Measurements from ENCODE around the gene NKG7. TPM values are rescaled to one million over a fixed set of nuclear protein-coding genes. Genes with fewer than 3 reads are reported as not detected.
A peak's percentile ranks its signal among the peaks of the same experiment; 100 is the strongest.

The NKG7 gene
- total and polyA plus RNA-seq, 2 of the 13 experiments (the other 11 are each of a cell fraction or from before 2014, with no cell fraction given) = 0.40 TPM; not detected in 1

DNA sequence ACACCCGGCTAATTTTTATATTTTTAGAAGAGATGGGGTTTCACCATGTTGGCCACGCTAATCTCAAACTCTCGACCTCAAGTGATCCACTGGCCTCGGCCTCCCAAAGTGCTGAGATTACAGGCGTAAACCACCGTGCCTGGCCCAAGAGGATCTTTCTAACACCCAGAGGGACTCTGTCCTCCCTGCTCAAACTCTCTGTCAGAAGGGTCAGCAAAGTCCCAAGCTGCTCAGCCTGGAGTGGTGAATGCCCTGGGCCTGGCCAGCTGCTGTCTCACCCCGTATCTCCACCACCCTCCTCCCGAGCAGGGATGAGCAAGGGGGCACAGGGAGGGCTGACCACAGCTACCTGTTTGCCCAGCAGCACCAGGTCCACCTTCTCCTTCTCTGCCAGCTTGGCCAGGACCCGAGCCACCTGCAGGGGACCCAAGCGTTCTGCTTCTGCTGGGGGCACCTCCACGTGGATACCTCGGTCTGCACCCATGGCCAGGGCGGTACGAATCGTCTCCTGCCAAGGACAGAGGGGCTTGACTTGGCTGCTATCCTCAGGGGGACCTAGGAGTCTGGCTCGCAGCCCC is 19.6 kb downstream of the NKG7 start (continued):
- TF ChIP-seq ZKSCAN5 (CRISPR knock-in tag; IDR thresholded peaks at IDR 0.05) (0 out of 2 replicates have a peak, but pooled peaks have one; percentile 37), THYN1 (CRISPR knock-in tag; IDR thresholded peaks at IDR 0.05; ENCODE audit: borderline replicate concordance, low read depth) (no peak), IRF2 (CRISPR knock-in tag; IDR thresholded peaks at IDR 0.05) (no peak), TCF12 (IDR thresholded peaks at IDR 0.05) (no peak), TCF12 (CRISPR knock-in tag; IDR thresholded peaks at IDR 0.05) (no peak), RBFOX2 (IDR thresholded peaks at IDR 0.05; ENCODE audit: low read depth, low read length) (peak; percentile 75), SAP130 (CRISPR knock-in tag; IDR thresholded peaks at IDR 0.05; ENCODE audit: low read depth) (0 out of 2 replicates have a peak, but pooled peaks have one; percentile 21), PITX1 (CRISPR knock-in tag; IDR thresholded peaks at IDR 0.05) (0 out of 2 replicates have a peak, but pooled peaks have one; percentile 31), TAF15 (IDR thresholded peaks at IDR 0.05; ENCODE audit: low read depth, low read length, poor library complexity, severe bottlenecking) (peak; percentile 51)

GRCh38 chr19:51351266-51351990 is 21.0 kb downstream of the NKG7 start:
- FAIRE-seq (no peak), ATAC-seq (no peak), DNase-seq (ENCODE audit: low spot score) (no peak)
- Histone ChIP-seq H3K27me3 (ENCODE audit: control insufficient read depth in 1 of 2, insufficient read depth in 2 of 2, low read length in 2 of 2) (no peaks in the 10 kb centered on the region; a peak in 1 of 5 replicates), H3K4me3 (replicated peaks in 1 of 3; ENCODE audit: insufficient read depth in 1 of 3, low read depth in 2 of 3, low read length in 3 of 3) (peak overlapping the region; percentile 56 to 82 (median 72)), H3K79me2 (ENCODE audit: insufficient read depth, low read length) (peaks cover 64% of the 10 kb centered on the region), H3K9me3 (ENCODE audit: low read length) (no peaks in the 10 kb centered on the region), H3K27ac (ENCODE audit: extremely low read length, insufficient read depth, low read length) (peak overlapping the region; percentile 79), H3K4me1 (ENCODE audit: insufficient read depth, low read length) (peaks cover 86% of the 10 kb centered on the region), H3K36me3 (replicated peaks in 1 of 2; ENCODE audit: control insufficient read depth in 1 of 2, insufficient read depth in 2 of 2, low read length in 2 of 2) (peaks cover 21 to 44% of the 10 kb centered on the region in 2 experiments), H4K20me1 (ENCODE audit: insufficient read depth, low read length) (peaks cover 18% of the 10 kb centered on the region), H2AFZ (ENCODE audit: low read length) (no peak overlapping the region), H3K9ac (ENCODE audit: insufficient read depth, low read depth, low read length) (peak overlapping the region; percentile 99), H3K4me2 (ENCODE audit: low read depth, low read length) (peak overlapping the region; percentile 100)
- 36% methylated on average over 4 of the region's 11 CpGs for WGBS (ENCODE audit: low lambda C conversion rate)
- intact Hi-C loops (cut with micrococcal nuclease; ENCODE audit: unreplicated experiment) (no loop called here), in situ Hi-C loops (cut with HindIII; ENCODE audit: extremely low pct_ligation_motif_present, low pct_unique_long_range_greater_than_20kb) (no loop called here)
- POLR2A ChIA-PET = interaction anchor here (0.6 to 7.2 kb wide), 10 partner anchors 10 to 77 kb away, joined by 3 to 259 read pairs (median 8); partner anchors contain the start of genes ETFB, NKG7 and VSIG10L
- no TSS peak for BruUV-seq (replicated peaks)
- CTCF ChIA-PET (ENCODE audit: low intra/inter-chr PET ratio, low total read pairs) = no interaction called here
- TF ChIP-seq RXRA (CRISPR knock-in tag; IDR thresholded peaks at IDR 0.05) = no peak
- peak; percentile 34; the same call in 1 of the 2 replicates for TF ChIP-seq ZFX (CRISPR knock-in tag; IDR thresholded peaks at IDR 0.05; ENCODE audit: low read depth)
- TF ChIP-seq ZNF780A (CRISPR knock-in tag; IDR thresholded peaks at IDR 0.05) = no peak
- TF ChIP-seq ZNF574 (CRISPR knock-in tag; IDR thresholded peaks at IDR 0.05) = no peak
- no peak; the same call in 1 of the 2 replicates for TF ChIP-seq ZNF501 (CRISPR knock-in tag; IDR thresholded peaks at IDR 0.05)
- TF ChIP-seq, protein P1, sequence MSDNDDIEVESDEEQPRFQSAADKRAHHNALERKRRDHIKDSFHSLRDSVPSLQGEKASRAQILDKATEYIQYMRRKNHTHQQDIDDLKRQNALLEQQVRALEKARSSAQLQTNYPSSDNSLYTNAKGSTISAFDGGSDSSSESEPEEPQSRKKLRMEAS (IDR thresholded peaks at IDR 0.05) = no peak; the same call in 1 of the 2 replicates
- no peak for TF ChIP-seq FOXP1 (IDR thresholded peaks at IDR 0.05)
- TF ChIP-seq FOXP1 (CRISPR knock-in tag; IDR thresholded peaks at IDR 0.05) = no peak
- 0 out of 2 replicates have a peak, but pooled peaks have one; percentile 66 for TF ChIP-seq FOXO4 (CRISPR knock-in tag; conservative IDR thresholded peaks at IDR 0.05)
- no peak for TF ChIP-seq MAF1 (CRISPR knock-in tag; IDR thresholded peaks at IDR 0.05; ENCODE audit: borderline replicate concordance)

All from HepG2 (cell line).